Liver (tissue), 9 donors: ENCODE results near the gene SMYD4. TPM values are rescaled to one million over a fixed set of nuclear protein-coding genes. Genes with fewer than 3 reads are reported as not detected.
"Not testable (repeated sequence)": the region's sequence is repeated elsewhere in the genome, so short reads cannot be mapped to it uniquely, and the experiment has no call there.

Source experiments
- DNase-seq: peaks from one replicate; pipeline ENCODE4 v3.0.0-alpha.2; 2017; ENCODE audit warnings: low spot score
- H3K27ac ChIP-seq, 2 donors: one replicate each; pipeline ENCODE4 v1.7.0; 2013; ENCODE audit warnings: inconsistent platforms in 2 of 2, low read length in 2 of 2, control low read depth in 1 of 2, low read depth in 1 of 2, mild to moderate bottlenecking in 1 of 2
- H3K27me3 ChIP-seq, 4 donors: one replicate each; pipeline versions ENCODE4 v1.6.1 to v1.7.0; 2013; ENCODE audit warnings: low read length in 3 of 4, inconsistent platforms in 1 of 4, mild to moderate bottlenecking in 1 of 4, moderate library complexity in 1 of 4; ENCODE audit not compliant: control insufficient read depth in 4 of 4, insufficient read depth in 4 of 4
- H3K36me3 ChIP-seq, 4 donors: one replicate each; pipeline versions ENCODE4 v1.6.1 to v1.7.0; 2013; ENCODE audit warnings: low read length in 3 of 4, mild to moderate bottlenecking in 3 of 4, low read depth in 1 of 4, moderate library complexity in 1 of 4; ENCODE audit not compliant: control insufficient read depth in 4 of 4, insufficient read depth in 3 of 4
- H3K4me1 ChIP-seq, 4 donors: one replicate each; pipeline versions ENCODE4 v1.6.1 to v1.7.0; 2013; ENCODE audit warnings: low read length in 3 of 4, mild to moderate bottlenecking in 3 of 4, moderate library complexity in 1 of 4; ENCODE audit not compliant: control insufficient read depth in 4 of 4, insufficient read depth in 4 of 4
- H3K4me3 ChIP-seq, 3 donors: one replicate each; pipeline versions ENCODE4 v1.6.1 to v1.7.0; 2013; ENCODE audit warnings: low read length in 3 of 3, control low read depth in 1 of 3, low read depth in 1 of 3, mild to moderate bottlenecking in 1 of 3
- H3K9ac ChIP-seq, 2 donors: one replicate each; pipeline ENCODE4 v1.7.0; 2013; ENCODE audit warnings: low read length in 2 of 2, mild to moderate bottlenecking in 2 of 2, moderate library complexity in 2 of 2, control low read depth in 1 of 2, low read depth in 1 of 2
- H3K9me3 ChIP-seq, 4 donors: one replicate each; pipeline versions ENCODE4 v1.6.1 to v1.7.0; 2013; ENCODE audit warnings: low read length in 3 of 4; ENCODE audit not compliant: control insufficient read depth in 4 of 4
- ATF3 ChIP-seq: IDR thresholded peaks from 2 replicates; pipeline ENCODE4 v1.6.1; 2016; ENCODE audit warnings: antibody characterized with exemption
- EGR1 ChIP-seq, 2 donors: IDR thresholded peaks; 2 replicates each; pipeline ENCODE4 v1.6.1; 2016 to 2018; ENCODE audit warnings: antibody characterized with exemption in 2 of 2, low read depth in 2 of 2
- FOXA1 ChIP-seq: IDR thresholded peaks from 2 replicates; pipeline ENCODE4 v1.6.1; 2016; ENCODE audit warnings: antibody characterized with exemption
- FOXA2 ChIP-seq: IDR thresholded peaks from 2 replicates; pipeline ENCODE4 v1.6.1; 2016; ENCODE audit warnings: antibody characterized with exemption
- GABPA ChIP-seq, 2 donors: IDR thresholded peaks in 1 of 2; conservative IDR thresholded peaks in 1 of 2; 2 replicates each; pipeline ENCODE4 v1.6.1; 2016; ENCODE audit warnings: antibody characterized with exemption in 2 of 2, mild to moderate bottlenecking in 1 of 2, moderate library complexity in 1 of 2
- HNF4A ChIP-seq, 2 donors: conservative IDR thresholded peaks; 2 replicates each; pipeline ENCODE4 v1.6.1; 2016; ENCODE audit warnings: antibody characterized with exemption in 2 of 2, mild to moderate bottlenecking in 2 of 2
- HNF4G ChIP-seq: IDR thresholded peaks from 2 replicates; pipeline ENCODE4 v1.6.1; 2016; ENCODE audit warnings: antibody characterized with exemption
- JUND ChIP-seq, 2 donors: IDR thresholded peaks; 2 replicates each; pipeline ENCODE4 v1.6.1; 2016; ENCODE audit warnings: antibody characterized with exemption in 2 of 2
- MAX ChIP-seq: IDR thresholded peaks from 2 replicates; pipeline ENCODE4 v1.6.1; 2016; ENCODE audit warnings: antibody characterized with exemption
- RAD21 ChIP-seq, 2 donors: IDR thresholded peaks; 2 replicates each; pipeline ENCODE4 v1.6.1; 2016; ENCODE audit warnings: antibody characterized with exemption in 2 of 2, mild to moderate bottlenecking in 2 of 2
- REST ChIP-seq: IDR thresholded peaks from 2 replicates; pipeline ENCODE4 v1.6.1; 2016; ENCODE audit warnings: antibody characterized with exemption, mild to moderate bottlenecking
- RXRA ChIP-seq, 2 donors: IDR thresholded peaks; 2 replicates each; pipeline ENCODE4 v1.6.1; 2017 to 2018; ENCODE audit warnings: antibody characterized with exemption in 2 of 2, mild to moderate bottlenecking in 1 of 2
- SP1 ChIP-seq: IDR thresholded peaks from 2 replicates; pipeline ENCODE4 v1.6.1; 2018; ENCODE audit warnings: antibody characterized with exemption, mild to moderate bottlenecking
- TAF1 ChIP-seq: conservative IDR thresholded peaks from 2 replicates; pipeline ENCODE4 v1.6.1; 2016; ENCODE audit warnings: antibody characterized with exemption, mild to moderate bottlenecking
- YY1 ChIP-seq: IDR thresholded peaks from 2 replicates; pipeline ENCODE4 v1.6.1; 2016; ENCODE audit warnings: antibody characterized with exemption, mild to moderate bottlenecking
- ZBTB33 ChIP-seq: IDR thresholded peaks from 2 replicates; pipeline ENCODE4 v1.6.1; 2016; ENCODE audit warnings: antibody characterized with exemption
- WGBS: extraction: QIAGEN DNeasy Blood & Tissue Kit; methylation state at CpG from one replicate; pipeline ENCODE4 v1.1.7; 2013; 5-methylcytosine and 5-hydroxymethylcytosine counted together
- polyA plus RNA-seq, 2 donors: library from polyadenylated mRNA; stranded (reverse) in 1 of 2; unstranded in 1 of 2; fragments of 200-250 nt in 1 of 2; fragments of >200 nt in 1 of 2; fragmentation: Nextera tagmentation in 1 of 2; extraction: Ambion mirVana in 1 of 2; gene quantifications; one replicate each; pipeline versions ENCODE4 v1.2.1 to v1.2.3, GENCODE V29; 2013 to 2015
- total RNA-seq, 2 donors: library from RNA; depleted of rRNA; stranded (reverse); fragments of >200 nt; gene quantifications; one replicate each; pipeline ENCODE4 v1.2.3, GENCODE V29; 2014
- TF ChIP-seq, protein P1 (sequence below): fragments of 150-350 bp; IDR thresholded peaks from 2 replicates; pipeline ENCODE4 v1.5.1; 2017; ENCODE audit warnings: improper control_type of control experiment, low read depth, low read length; ENCODE audit not compliant: missing input control
- donor health status: healthy.
- donor health status: healthy.
- donor health status: healthy.
- donor health status: healthy.
- donor health status: healthy.

SMYD4 gene
- total and polyA plus RNA-seq, 4 donors, result 2.2 to 9.5 (median 5.2) TPM

- Histone ChIP-seq H3K27me3 (no peaks in the 10 kb centered on the region), H3K4me3 (no peak overlapping the region), H3K27ac (no peak overlapping the region), H3K9me3 (no peaks in the 10 kb centered on the region), H3K9ac (no peak overlapping the region), H3K36me3 (peaks cover 3 to 12% (median 7%) of the 10 kb centered on the region in 4 donors), H3K4me1 (peaks cover 3 to 18% (median 8%) of the 10 kb centered on the region in 4 donors)
- DNase-seq, result no peak
- 94% methylated on average over 7 of the region's 7 CpGs for WGBS
- TF ChIP-seq GABPA (IDR thresholded peaks at IDR 0.05 in 1 of 2, conservative IDR thresholded peaks at IDR 0.05 in 1 of 2) (no peak), RXRA (IDR thresholded peaks at IDR 0.05) (no peak), SP1 (no peak), TAF1 (no peak), FOXA1 (no peak), ATF3 (no peak)
Observed at GRCh38 chr17:1800240-1800639, 29.5 kb downstream of the SMYD4 start.

DNA sequence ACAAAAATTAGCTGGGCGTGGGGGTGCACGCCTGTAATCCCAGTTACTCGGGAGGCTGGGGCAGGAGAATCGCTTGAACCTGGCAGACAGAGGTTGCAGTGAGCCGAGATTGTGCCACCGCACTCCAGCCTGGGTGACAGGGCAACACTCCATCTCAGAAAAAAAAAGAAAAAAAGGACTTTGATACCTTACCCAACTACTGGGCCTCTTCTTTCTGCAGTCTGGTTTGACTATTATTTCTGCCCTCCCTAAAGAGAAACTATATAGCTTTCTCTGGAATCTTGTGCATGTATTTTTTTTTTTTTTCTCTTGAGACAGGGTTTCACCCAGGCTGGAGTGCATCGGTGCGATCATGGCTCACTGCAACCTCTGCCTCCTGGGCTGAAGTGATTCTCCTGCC, 31.9 kb downstream of the SMYD4 start:
- H3K27ac ChIP-seq, H3K4me3 ChIP-seq, H3K9ac ChIP-seq, DNase-seq, H3K27me3 ChIP-seq, H3K36me3 ChIP-seq, H3K9me3 ChIP-seq: not testable (repeated sequence)
- 82% methylated on average over 8 of the region's 8 CpGs for WGBS
- peak in 1 of 2 donors; percentile 8 for TF ChIP-seq RAD21 (IDR thresholded peaks at IDR 0.05)
- peak; percentile 64 to 78 for TF ChIP-seq HNF4A (conservative IDR thresholded peaks at IDR 0.05)
- H3K4me1 ChIP-seq, result peaks cover 3 to 12% (median 8%) of the 10 kb centered on the region in 4 donors

DNA sequence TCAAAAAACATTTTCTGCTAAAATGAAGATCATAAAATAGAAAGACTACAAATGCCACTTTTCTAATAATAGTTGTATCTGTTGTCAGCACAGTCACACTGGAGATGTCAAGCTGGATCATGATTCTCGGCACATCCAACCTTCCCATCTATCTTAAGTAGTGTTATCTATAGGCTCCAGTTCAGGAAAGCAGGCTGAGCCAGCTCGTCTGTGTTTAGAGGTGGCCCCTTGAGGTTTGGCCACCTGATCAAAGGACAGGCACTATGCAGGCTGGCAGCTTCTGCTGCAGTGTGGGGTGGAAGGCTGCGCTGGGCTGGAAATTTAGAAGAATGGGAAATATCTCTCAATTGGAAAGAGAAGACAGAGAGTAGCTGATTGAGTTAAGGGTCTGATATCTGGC, 32.4 kb downstream of the SMYD4 start:
- Histone ChIP-seq H3K9ac (no peak overlapping the region), H3K27me3 (no peaks in the 10 kb centered on the region), H3K9me3 (no peaks in the 10 kb centered on the region), H3K27ac (no peak overlapping the region), H3K36me3 (peaks cover 4 to 9% (median 7%) of the 10 kb centered on the region in 4 donors), H3K4me3 (no peak overlapping the region), H3K4me1 (peaks cover 3 to 10% (median 6%) of the 10 kb centered on the region in 4 donors)
- 76% methylated on average over 3 of the region's 3 CpGs for WGBS
- TF ChIP-seq FOXA1, result no peak
- no peak for TF ChIP-seq HNF4G
- no peak for TF ChIP-seq RXRA (IDR thresholded peaks at IDR 0.05)
- TF ChIP-seq GABPA (IDR thresholded peaks at IDR 0.05 in 1 of 2, conservative IDR thresholded peaks at IDR 0.05 in 1 of 2), result no peak
- TF ChIP-seq MAX, result no peak
- TF ChIP-seq ATF3, result no peak
- no peak for TF ChIP-seq REST
- TF ChIP-seq HNF4A (conservative IDR thresholded peaks at IDR 0.05), result no peak
- TF ChIP-seq YY1, result no peak
- no peak for TF ChIP-seq TAF1
- TF ChIP-seq FOXA2, result no peak
- no peak for TF ChIP-seq RAD21 (IDR thresholded peaks at IDR 0.05)
- TF ChIP-seq EGR1 (IDR thresholded peaks at IDR 0.05; ENCODE audit: low read depth in 2 of 2), result no peak
- no peak for TF ChIP-seq ZBTB33
- TF ChIP-seq, protein P1, sequence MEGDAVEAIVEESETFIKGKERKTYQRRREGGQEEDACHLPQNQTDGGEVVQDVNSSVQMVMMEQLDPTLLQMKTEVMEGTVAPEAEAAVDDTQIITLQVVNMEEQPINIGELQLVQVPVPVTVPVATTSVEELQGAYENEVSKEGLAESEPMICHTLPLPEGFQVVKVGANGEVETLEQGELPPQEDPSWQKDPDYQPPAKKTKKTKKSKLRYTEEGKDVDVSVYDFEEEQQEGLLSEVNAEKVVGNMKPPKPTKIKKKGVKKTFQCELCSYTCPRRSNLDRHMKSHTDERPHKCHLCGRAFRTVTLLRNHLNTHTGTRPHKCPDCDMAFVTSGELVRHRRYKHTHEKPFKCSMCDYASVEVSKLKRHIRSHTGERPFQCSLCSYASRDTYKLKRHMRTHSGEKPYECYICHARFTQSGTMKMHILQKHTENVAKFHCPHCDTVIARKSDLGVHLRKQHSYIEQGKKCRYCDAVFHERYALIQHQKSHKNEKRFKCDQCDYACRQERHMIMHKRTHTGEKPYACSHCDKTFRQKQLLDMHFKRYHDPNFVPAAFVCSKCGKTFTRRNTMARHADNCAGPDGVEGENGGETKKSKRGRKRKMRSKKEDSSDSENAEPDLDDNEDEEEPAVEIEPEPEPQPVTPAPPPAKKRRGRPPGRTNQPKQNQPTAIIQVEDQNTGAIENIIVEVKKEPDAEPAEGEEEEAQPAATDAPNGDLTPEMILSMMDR, result no peak
- TF ChIP-seq SP1, result no peak
- no peak for TF ChIP-seq JUND (IDR thresholded peaks at IDR 0.05)
- DNase-seq, result no peak
